Embryonic facial prominence (tissue), 1 donor: ENCODE measurements around the gene C22orf15.

Experiments used
- DNase-seq: peaks from one replicate; pipeline ENCODE4 v3.0.0-alpha.2; 2016; ENCODE audit errors: extremely low spot score

The C22orf15 gene

DNA sequence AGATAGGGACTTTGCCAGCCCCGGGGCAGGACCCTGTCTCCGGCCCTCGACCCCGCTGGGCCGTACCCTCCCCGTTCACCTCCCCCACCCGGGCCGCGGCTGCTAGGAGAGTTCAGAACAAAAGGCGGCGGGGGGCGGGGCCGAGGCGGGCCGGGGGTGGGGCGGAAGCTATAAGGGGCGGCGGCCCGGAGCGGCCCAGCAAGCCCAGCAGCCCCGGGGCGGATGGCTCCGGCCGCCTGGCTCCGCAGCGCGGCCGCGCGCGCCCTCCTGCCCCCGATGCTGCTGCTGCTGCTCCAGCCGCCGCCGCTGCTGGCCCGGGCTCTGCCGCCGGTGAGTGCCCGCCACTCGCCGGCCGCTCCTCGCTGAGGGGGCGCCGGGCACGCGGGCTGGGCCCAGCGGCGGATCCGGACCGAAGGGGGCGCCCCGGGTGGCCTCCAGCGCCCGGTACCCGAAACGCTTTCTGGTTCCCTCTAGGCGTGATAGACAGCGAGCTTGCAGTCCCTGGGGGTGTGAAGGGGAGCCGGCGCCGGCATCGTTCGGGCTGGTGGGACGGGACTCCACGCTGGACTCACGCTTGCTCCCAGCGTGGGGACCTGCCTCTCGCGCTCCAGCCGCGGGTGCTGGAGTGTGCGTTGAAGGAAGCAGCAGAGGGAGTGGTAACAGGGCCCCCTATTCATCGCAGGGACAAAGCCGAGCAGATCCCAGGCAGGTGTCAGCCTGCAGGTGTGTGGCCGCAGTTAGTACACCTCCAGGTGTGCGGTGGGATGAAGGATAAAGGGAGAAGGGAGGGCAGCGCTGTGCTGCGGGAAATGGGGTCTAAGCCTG, 10.1 kb downstream of the C22orf15 start, which contains the start of gene MMP11:
Gene MMP11 (plus strand): TSS at position 201 of the 825 bp plus-strand sequence. CDS start 22 bp downstream, at position 223.
- no peak for DNase-seq

DNA sequence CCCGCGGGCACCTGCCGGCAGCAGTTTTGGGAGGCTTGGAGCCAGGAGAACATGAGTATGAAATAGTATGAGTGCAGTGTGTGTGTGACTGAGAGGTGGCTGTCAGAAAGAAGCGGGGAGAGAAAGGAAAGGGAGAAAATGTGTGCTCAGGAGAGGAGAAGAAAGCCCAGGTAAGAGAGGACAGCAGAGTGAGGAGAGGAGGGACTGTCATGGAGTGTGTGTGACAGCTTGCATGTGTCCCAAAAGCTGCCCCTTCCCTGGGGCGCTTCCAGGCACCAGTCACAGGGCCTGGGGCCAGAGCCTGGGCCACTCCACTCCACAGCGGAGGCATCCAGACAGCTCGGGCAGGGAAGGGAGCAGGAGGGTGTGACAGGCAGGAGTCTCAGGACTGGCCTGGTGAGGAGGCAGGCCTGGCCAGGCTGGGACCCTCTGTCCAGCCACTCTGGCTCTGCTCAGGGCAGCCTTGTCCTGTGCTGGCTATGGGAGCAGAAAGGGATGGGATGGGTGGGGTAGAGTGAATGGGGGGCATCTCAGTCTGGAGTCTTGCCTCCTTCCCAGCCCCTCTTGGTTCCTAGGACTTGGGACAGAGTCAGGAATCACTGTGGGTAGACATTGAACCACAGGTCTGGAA, 10.8 kb downstream of the C22orf15 start:
- DNase-seq = no peak

DNA sequence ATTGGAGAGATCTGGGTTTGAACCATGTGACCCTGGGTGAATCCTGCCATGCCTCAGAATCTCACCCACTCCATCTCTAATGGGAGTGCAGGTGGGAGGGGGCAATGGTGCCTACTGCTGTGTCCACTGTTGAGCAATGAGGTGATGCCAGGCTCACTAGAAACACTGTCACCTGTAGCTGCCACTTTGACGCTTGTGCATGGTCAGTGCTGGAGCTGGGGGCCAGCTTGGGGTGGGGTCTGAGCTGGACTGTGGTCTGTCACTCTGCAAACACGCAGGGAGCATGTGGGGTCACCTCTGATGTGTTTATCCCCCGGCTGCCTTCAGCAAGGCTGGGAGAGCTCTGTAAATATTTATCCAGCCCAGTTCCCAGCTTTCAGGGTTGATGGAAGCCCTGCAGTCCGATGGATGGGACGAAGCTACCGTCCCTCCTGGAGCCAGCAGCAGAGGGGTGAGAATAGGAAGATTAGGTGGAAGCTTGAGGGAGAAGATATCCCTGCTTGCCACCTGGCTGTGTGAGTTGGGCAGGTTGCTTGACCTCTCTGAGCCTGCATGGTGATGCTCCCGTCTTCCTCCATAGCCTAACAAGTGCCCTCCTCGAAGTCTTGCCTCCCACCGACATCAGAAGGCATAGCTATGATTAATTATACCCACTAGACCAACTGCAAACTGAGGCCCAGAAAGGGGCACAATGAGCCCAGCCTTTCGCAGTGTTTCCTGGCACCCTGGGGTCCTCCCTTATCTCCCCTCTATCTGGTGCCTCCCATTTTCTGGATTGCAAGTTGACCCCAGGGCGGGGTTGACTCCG, 11.5 kb downstream of the C22orf15 start:
- no peak for DNase-seq

DNA sequence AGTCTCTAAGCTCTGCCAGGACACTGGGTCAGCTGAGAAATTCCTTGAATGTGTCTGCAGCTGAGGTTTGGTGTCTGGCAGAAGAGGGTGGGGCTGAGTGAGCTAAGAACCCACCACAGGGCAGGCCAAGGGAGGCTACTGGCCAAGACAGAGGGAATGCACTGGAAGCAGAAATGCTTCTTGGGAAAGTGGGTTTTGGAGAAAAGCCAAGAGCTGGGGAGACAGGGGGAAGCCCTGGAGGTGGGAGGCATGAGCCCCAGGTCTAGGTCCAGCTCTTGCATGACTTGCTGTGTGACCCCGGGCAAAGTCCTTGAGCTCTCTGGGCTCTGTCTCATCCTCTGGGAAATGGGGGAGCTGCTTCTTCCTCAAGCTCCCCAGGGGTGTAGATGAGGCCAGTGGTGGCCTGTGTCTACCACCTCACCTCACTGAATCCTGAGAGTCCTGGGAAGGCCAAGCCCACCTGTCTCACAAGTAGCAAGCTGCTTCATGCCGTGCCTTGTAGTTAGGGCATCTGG, 12.2 kb downstream of the C22orf15 start:
- no peak for DNase-seq

DNA sequence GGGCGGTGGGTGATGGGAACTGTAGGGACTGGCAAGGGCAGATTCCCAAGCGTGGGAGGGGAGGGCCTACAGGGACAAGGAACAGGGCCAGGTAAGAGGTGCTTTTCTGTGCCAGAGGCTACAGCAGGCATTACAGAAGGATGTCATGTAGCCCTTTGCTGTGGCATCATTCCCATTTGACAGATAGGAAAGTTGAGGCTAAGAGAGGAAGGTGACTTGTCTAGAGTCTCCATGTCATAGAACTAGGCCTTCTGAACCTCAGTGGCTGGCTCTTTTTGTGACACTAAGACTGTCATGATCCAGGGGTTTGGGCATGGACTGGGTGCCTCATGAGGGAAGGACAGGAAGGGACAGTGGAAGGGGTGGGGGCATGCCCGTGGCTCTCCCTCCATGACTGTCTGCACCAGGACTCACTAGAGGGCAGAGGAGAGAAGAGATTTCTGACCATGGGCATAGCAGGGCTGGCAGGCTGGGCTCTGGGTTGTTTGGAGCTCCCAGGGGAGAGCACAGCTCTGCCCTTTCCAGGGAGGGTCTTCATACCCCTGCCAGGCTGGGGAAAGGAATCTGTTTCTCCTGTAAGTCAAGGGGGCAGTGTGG, 13.1 kb downstream of the C22orf15 start:
- no peak for DNase-seq

DNA sequence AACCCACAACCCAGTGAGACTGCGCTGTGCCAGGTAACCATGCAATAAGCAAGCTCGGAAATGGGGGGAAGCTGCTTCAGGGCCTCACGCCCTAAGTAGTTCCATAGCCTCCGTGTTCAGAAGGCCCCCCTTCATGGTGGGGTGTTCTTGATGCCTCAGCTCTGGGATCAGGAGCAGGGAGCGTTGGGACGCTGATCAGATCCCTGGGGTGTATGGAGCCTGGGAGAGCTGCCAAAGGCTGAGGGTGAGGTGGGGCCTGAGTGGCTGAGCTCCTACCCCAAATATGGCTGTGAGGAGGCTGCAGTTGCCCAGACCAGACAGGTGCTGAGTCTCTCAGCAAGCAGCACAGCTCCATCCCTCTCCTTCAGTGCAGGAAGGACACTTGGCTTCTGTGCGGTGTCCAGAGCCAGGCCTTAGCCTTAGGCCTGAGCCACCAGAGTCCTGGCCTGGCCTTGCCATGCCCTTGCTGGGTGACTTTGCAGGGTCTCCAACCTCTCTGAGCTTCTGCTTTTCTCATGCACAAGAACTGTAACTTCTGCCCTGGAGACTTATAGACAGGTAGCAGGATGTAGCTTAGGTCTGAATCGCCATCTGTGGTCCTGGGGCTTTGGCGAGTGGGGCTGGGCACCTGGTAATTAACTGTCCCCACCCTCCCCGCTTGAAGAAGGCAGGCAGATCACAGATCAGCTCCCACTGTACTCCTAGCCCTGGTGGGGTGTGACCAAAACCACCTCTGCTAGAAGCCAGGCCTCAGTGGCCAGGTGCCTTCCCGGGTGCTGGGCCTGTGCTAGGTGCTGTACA, 15.2 kb downstream of the C22orf15 start:
- no peak for DNase-seq

DNA sequence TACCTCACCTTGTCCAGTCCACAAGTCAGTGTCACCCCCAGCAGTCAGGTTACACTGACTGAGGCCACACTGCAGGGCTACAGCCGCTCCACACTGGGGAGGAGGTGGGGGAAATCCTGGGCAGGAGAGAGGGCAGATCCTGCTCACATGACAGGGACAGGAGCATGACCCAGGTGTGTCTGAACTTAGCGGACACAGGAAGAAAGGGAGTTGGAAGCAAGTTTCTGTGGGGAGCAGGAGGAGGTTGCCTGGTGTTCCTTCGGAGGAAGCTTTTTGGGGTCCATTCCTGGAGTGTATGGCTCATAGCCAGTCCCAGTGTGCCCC, 15.7 kb downstream of the C22orf15 start:
- DNase-seq = no peak

DNA sequence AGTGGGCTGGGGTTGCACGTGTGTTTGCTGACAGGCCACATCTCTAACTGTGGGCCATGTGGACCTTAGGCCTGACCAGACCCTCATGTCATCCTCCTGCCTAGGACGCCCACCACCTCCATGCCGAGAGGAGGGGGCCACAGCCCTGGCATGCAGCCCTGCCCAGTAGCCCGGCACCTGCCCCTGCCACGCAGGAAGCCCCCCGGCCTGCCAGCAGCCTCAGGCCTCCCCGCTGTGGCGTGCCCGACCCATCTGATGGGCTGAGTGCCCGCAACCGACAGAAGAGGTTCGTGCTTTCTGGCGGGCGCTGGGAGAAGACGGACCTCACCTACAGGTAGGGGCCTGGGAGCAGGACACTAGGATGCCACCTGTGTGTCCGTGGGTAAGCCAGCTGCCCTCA, 16.3 kb downstream of the C22orf15 start:
- DNase-seq = no peak

DNA sequence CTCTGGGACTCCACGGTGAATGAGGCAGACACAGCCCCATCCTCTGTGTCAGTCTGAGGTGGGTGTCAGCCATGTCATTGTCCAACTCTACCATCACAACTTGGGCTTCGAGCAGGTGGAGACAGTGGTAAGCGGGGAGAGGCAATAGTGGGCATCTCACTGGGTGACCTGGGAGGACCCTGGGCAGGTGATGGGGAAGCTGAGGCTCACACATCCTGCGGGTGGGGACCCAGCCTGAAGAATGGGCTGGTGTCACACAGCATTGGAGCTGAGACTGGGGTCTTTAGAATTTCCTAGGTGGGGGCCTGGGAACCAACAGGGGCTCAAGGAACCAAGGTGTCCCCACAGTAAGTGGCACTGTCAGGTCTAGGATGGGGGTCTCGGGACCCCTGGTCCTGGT, 16.9 kb downstream of the C22orf15 start:
- DNase-seq = no peak

DNA sequence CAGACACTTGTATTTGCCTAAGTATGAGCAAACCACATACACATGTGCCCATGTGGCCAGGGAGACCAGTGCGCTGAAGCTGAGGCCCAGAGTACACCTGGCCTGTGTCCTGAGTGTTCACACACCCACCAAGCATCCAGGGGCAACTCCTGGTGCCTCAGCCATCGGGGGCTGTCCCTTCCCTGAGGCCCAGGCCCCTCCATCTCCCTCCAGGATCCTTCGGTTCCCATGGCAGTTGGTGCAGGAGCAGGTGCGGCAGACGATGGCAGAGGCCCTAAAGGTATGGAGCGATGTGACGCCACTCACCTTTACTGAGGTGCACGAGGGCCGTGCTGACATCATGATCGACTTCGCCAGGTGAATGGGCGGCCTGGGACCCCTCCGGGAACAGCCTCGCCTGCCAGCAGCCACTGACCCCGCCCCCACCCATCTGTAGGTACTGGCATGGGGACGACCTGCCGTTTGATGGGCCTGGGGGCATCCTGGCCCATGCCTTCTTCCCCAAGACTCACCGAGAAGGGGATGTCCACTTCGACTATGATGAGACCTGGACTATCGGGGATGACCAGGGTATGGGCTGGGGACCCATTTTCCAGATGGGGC, 17.5 kb downstream of the C22orf15 start:
- DNase-seq = no peak

DNA sequence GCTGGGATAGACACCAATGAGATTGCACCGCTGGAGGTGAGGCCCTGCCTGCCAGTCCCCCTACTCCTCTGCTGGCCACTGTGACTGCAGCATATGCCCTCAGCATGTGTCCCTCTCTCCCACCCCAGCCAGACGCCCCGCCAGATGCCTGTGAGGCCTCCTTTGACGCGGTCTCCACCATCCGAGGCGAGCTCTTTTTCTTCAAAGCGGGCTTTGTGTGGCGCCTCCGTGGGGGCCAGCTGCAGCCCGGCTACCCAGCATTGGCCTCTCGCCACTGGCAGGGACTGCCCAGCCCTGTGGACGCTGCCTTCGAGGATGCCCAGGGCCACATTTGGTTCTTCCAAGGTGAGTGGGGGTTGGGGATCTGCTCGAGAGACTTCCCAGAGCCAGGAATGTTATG, 18.3 kb downstream of the C22orf15 start:
- no peak for DNase-seq

DNA sequence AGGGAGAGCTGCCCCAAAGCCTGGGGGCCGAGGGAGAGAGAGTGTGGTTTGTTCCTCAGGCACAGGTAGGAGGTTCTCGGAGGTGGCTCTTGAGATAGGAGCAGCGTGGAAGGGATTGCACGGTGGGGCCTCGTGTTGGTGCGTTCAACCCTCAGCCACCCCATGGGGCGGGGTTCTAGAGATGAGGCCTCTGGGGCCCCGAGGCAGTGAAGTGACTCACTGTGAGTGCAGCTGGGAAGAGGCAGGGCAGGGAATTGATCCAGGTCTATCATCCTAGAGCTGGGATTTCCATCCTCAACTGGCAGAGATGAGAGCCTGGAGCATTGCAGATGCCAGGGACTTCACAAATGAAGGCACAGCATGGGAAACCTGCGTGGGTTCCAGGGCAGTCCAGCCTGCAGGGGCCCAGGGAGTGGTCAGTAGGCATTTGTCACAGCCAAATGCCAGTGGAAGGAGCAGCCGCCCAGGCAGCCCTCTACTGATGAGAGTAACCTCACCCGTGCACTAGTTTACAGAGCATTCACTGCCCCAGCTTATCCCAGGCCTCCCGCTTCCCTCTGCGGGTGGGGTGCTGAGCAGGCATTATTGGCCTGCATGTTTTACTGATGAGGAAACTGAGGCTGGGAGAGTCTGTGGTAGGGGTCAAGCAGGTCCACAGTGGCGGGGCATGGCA, 18.9 kb downstream of the C22orf15 start:
- no peak for DNase-seq

DNA sequence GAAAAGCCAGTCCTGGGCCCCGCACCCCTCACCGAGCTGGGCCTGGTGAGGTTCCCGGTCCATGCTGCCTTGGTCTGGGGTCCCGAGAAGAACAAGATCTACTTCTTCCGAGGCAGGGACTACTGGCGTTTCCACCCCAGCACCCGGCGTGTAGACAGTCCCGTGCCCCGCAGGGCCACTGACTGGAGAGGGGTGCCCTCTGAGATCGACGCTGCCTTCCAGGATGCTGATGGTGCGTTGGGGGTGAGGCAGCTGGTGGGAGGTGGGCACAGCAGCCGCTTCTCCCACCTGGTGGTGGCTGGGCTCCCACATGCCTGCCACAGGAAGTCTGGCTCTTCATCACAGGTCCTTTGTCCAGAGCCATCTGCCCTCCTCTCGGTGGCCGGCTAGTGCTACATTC, 19.5 kb downstream of the C22orf15 start:
- DNase-seq = no peak

DNA sequence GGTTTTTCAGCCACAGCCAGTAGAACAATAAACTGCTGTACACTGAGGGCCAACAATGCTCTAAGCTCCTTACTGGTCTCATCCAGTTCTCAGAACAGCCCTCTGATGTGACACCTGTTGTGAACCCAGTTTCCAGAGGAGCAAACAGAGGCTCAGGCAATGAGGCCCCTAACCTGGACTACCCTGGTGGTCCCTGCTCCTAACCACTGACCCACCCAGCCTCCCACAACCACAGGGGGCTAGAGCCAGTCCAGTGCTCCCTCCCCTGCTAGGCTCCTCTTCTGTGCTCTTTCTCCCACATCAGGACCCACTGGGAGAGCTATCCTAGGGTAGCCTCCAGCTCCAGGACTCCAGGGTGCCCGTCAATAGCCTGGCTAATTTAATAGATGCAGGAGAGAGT, 19.9 kb downstream of the C22orf15 start:
- no peak for DNase-seq

DNA sequence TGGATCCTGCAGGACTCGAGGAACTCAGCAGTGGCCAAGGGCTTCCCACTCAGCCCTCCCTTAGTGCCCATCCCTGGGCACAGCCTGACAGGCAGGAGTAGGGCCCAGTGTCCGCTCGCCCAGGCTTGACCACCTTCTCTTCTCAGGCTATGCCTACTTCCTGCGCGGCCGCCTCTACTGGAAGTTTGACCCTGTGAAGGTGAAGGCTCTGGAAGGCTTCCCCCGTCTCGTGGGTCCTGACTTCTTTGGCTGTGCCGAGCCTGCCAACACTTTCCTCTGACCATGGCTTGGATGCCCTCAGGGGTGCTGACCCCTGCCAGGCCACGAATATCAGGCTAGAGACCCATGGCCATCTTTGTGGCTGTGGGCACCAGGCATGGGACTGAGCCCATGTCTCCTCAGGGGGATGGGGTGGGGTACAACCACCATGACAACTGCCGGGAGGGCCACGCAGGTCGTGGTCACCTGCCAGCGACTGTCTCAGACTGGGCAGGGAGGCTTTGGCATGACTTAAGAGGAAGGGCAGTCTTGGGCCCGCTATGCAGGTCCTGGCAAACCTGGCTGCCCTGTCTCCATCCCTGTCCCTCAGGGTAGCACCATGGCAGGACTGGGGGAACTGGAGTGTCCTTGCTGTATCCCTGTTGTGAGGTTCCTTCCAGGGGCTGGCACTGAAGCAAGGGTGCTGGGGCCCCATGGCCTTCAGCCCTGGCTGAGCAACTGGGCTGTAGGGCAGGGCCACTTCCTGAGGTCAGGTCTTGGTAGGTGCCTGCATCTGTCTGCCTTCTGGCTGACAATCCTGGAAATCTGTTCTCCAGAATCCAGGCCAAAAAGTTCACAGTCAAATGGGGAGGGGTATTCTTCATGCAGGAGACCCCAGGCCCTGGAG, 20.7 kb downstream of the C22orf15 start:
- DNase-seq = no peak

DNA sequence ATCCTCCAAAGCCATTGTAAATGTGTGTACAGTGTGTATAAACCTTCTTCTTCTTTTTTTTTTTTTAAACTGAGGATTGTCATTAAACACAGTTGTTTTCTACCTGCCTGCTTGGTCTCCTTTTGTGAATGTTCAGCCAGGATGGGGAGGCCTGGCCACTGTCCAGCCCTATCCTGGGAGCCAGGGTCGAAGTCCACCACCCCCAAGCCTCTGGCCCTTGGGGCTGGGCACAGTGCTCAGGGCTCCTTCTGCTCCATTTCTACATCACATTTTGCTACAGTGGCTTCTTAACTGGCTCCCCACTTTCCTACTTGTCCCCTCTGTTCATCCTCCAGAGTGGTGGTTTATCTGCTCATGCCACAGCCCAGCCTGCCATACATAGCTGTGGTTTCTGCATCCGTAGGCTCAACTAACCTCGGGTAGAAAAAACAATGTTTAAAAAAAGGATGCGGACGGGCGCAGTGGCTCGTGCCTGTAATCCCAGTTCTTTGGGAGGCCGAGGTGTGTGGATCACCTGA, 21.5 kb downstream of the C22orf15 start:
- DNase-seq = no peak

DNA sequence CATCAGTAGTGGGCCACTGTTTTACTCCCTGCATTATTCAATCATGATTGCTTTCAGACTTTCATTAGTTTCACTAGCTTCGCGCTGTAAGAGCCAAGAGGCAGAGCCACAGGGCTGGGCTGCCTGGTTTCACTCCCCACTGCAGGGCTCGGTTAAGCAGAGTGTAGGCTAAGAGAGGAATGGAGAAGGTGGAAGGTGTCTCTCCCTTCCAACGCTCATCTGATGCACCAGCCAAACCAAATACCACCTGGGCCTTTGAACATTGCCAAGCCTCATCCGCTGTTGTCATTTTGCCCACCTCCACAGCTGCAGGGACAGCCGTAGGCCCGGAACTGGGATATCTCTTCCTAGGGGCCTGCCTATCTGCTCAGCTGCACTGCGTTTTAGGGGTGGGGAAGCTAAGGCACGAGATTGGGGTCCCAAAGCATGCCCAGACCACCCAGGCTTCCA, 23.5 kb downstream of the C22orf15 start:
- DNase-seq = no peak

DNA sequence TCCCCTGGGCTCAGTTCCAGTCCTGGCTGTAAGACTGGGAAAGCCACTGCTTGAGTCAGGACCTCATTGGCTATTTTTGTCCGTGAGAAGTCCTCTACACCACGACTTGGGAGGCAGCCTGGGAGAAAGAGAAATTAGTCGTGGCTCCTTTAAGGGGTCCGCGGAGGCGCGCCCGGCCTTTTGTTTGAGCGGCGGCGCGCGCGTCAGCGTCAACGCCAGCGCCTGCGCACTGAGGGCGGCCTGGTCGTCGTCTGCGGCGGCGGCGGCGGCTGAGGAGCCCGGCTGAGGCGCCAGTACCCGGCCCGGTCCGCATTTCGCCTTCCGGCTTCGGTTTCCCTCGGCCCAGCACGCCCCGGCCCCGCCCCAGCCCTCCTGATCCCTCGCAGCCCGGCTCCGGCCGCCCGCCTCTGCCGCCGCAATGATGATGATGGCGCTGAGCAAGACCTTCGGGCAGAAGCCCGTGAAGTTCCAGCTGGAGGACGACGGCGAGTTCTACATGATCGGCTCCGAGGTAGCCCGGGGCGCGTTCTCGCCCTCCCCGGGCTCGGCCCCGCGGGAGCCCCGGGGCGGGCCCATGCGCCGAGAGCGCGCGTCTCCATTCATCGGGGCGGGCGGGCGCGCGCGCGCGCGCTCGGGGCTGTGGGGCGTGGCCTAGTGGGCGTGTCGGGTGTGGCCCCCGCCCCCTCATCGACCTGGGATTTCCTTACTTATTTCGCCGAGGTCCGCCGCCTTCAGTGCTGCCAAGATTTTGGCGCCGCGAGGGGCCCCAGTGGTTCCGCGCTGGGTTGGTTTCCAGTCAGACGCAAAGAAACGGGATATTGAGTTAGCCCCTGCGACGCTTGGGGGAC, 24.2 kb downstream of the C22orf15 start, which contains the start of gene SMARCB1:
Gene SMARCB1 (plus strand): TSS at position 215 of the 848 bp plus-strand sequence. CDS start 204 bp downstream, at position 419.
- peak; percentile 81 for DNase-seq
